ENCODE data around the gene RAB11FIP3.

- no peak for TF ChIP-seq ZZZ3 (IDR thresholded peaks at IDR 0.05)
- TF ChIP-seq POLR2A (conservative IDR thresholded peaks at IDR 0.05): no peak
- TF ChIP-seq MEF2A (IDR thresholded peaks at IDR 0.05; ENCODE audit: control insufficient read depth, low read depth, low read length): no peak
- no peak for TF ChIP-seq MYBL2 (IDR thresholded peaks at IDR 0.05; ENCODE audit: low read depth)
- no peak for TF ChIP-seq MYBL2 (CRISPR knock-in tag; IDR thresholded peaks at IDR 0.05; ENCODE audit: borderline replicate concordance)
- no peak for TF ChIP-seq CTCF (IDR thresholded peaks at IDR 0.05 in 2 of 3, conservative IDR thresholded peaks at IDR 0.05 in 1 of 3; ENCODE audit: insufficient read depth in 2 of 3, low read depth in 1 of 3, low read length in 3 of 3)
- no peak for TF ChIP-seq ZNF76 (CRISPR knock-in tag; IDR thresholded peaks at IDR 0.05; ENCODE audit: borderline replicate concordance)
- TF ChIP-seq PHF8 (IDR thresholded peaks at IDR 0.05; ENCODE audit: borderline replicate concordance, low read length): no peak
- TF ChIP-seq ZBTB11 (CRISPR knock-in tag; IDR thresholded peaks at IDR 0.05): no peak
- TF ChIP-seq, protein P1, sequence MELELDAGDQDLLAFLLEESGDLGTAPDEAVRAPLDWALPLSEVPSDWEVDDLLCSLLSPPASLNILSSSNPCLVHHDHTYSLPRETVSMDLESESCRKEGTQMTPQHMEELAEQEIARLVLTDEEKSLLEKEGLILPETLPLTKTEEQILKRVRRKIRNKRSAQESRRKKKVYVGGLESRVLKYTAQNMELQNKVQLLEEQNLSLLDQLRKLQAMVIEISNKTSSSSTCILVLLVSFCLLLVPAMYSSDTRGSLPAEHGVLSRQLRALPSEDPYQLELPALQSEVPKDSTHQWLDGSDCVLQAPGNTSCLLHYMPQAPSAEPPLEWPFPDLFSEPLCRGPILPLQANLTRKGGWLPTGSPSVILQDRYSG (tag; conservative IDR thresholded peaks at IDR 0.05; ENCODE audit: low read depth): no peak
- no peak for TF ChIP-seq TCF3 (CRISPR knock-in tag; IDR thresholded peaks at IDR 0.05)
- TF ChIP-seq MTA3 (IDR thresholded peaks at IDR 0.05; ENCODE audit: borderline replicate concordance): no peak
These were observed 45.3 kb upstream of the RAB11FIP3 start for GRCh38 chr16:379961-380761.

Data from K562 (cell line).